NCI-H2196 treated with DMSO at 0.1 percent for 48 hours (cell line): Measurements from ENCODE around the gene GAREM1.
"Not testable (repeated sequence)": the region's sequence is repeated elsewhere in the genome, so short reads cannot be mapped to it uniquely, and the experiment has no call there.

Source experiments
- DNase-seq: peaks from one replicate; lab custom pipeline; 2025; ENCODE audit not compliant: unreplicated experiment; lab: John Stamatoyannopoulos, UW

Gene GAREM1

GRCh38 chr18:32371384-32371783, 99.3 kb downstream of the GAREM1 start:
- no peak for DNase-seq

- no peak for DNase-seq
These were observed 101.7 kb downstream of the GAREM1 start for GRCh38 chr18:32368991-32369390.

GRCh38 chr18:32368170-32368569, 102.5 kb downstream of the GAREM1 start:
- DNase-seq: no peak

- no peak for DNase-seq
These were observed 103.8 kb downstream of the GAREM1 start for GRCh38 chr18:32366586-32367538.

GRCh38 chr18:32362484-32362883, 108.2 kb downstream of the GAREM1 start:
- DNase-seq: no peak

GRCh38 chr18:32360682-32361345, 109.9 kb downstream of the GAREM1 start:
- DNase-seq: no peak

GRCh38 chr18:32358529-32358928, 112.2 kb downstream of the GAREM1 start:
- no peak for DNase-seq

GRCh38 chr18:32358075-32358474, 112.6 kb downstream of the GAREM1 start:
- no peak for DNase-seq

GRCh38 chr18:32355896-32356295, 114.8 kb downstream of the GAREM1 start:
- DNase-seq: no peak

- DNase-seq: no peak
These were observed 116.2 kb downstream of the GAREM1 start for GRCh38 chr18:32354518-32354917.

- no peak for DNase-seq
These were observed 117.4 kb downstream of the GAREM1 start for GRCh38 chr18:32353257-32353656.

GRCh38 chr18:32351032-32351431, 119.7 kb downstream of the GAREM1 start:
- DNase-seq: no peak

GRCh38 chr18:32349728-32350395, 120.8 kb downstream of the GAREM1 start:
- peak; percentile 21 for DNase-seq

GRCh38 chr18:32346671-32347070, 124.0 kb downstream of the GAREM1 start:
- no peak for DNase-seq

GRCh38 chr18:32343634-32344033, 127.0 kb downstream of the GAREM1 start:
- no peak for DNase-seq

- not testable (repeated sequence) for DNase-seq
These were observed 129.6 kb downstream of the GAREM1 start for GRCh38 chr18:32341112-32341511.

- no peak for DNase-seq
These were observed 131.6 kb downstream of the GAREM1 start for GRCh38 chr18:32339045-32339444.

- DNase-seq: no peak
These were observed 132.9 kb downstream of the GAREM1 start for GRCh38 chr18:32337821-32338220.

GRCh38 chr18:32337347-32337746, 133.3 kb downstream of the GAREM1 start:
- DNase-seq: no peak

GRCh38 chr18:32335228-32335627, 135.5 kb downstream of the GAREM1 start:
- DNase-seq: no peak

GRCh38 chr18:32333781-32334180, 136.9 kb downstream of the GAREM1 start:
- DNase-seq: no peak

- no peak for DNase-seq
These were observed 138.0 kb downstream of the GAREM1 start for GRCh38 chr18:32332708-32333107.
